Measurements from ENCODE around the gene KRTAP12-3.
"Not testable (repeated sequence)": the region's sequence is repeated elsewhere in the genome, so short reads cannot be mapped to it uniquely, and the experiment has no call there.

KRTAP12-3 gene

GRCh38 chr21:44615911-44616590 lies 41.7 kb upstream of the KRTAP12-3 start:
- H3K27me3 ChIP-seq (ENCODE audit: insufficient read depth, low read length), result no peaks in the 10 kb centered on the region
- no peaks in the 10 kb centered on the region for H3K36me3 ChIP-seq (ENCODE audit: insufficient read depth, low read depth, low read length)
- H3K9ac ChIP-seq (ENCODE audit: low read depth, low read length), result no peak overlapping the region
- no peak overlapping the region for H3K27ac ChIP-seq (ENCODE audit: low read length)
- H3K4me1 ChIP-seq (ENCODE audit: insufficient read depth, low read length), result no peaks in the 10 kb centered on the region
- no peak overlapping the region for H3K4me3 ChIP-seq (ENCODE audit: low read length)
- peaks cover 29% of the 10 kb centered on the region for H3K9me3 ChIP-seq (ENCODE audit: insufficient read depth, low read depth, low read length)

- Histone ChIP-seq H3K9ac (ENCODE audit: low read depth, low read length) (no peak overlapping the region), H3K27ac (ENCODE audit: low read length) (no peak overlapping the region), H3K9me3 (ENCODE audit: insufficient read depth, low read depth, low read length) (peaks cover 26% of the 10 kb centered on the region), H3K27me3 (ENCODE audit: insufficient read depth, low read length) (no peaks in the 10 kb centered on the region), H3K36me3 (ENCODE audit: insufficient read depth, low read depth, low read length) (no peaks in the 10 kb centered on the region), H3K4me1 (ENCODE audit: insufficient read depth, low read length) (no peaks in the 10 kb centered on the region), H3K4me3 (ENCODE audit: low read length) (no peak overlapping the region)
These were observed 41.2 kb upstream of the KRTAP12-3 start for GRCh38 chr21:44616591-44616926.

DNA sequence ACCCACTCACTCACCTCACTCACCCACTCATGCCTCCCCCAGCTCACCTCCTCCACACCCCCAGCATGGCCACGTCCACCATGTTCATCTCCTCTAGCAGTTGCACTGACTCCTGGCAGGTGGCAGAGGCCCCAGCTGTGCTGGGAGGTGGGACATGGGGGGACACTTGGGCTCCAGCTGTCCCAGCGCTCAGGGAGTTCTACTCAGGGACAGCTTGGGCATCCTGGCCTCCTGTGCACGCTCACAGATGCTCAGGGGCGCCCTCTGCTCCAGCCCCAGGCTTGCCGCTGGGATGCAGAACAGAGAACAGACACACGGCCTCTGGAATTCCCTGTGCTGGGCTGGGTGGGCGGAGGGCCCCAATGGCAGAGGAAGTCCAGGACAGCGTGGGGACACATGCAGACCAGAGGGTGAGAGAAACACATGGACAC lies 40.6 kb upstream of the KRTAP12-3 start:
- Histone ChIP-seq H3K9ac (ENCODE audit: low read depth, low read length) (no peak overlapping the region), H3K27ac (ENCODE audit: low read length) (no peak overlapping the region), H3K36me3 (ENCODE audit: insufficient read depth, low read depth, low read length) (no peaks in the 10 kb centered on the region), H3K27me3 (ENCODE audit: insufficient read depth, low read length) (no peaks in the 10 kb centered on the region), H3K4me3 (ENCODE audit: low read length) (no peak overlapping the region), H3K4me1 (ENCODE audit: insufficient read depth, low read length) (no peaks in the 10 kb centered on the region), H3K9me3 (ENCODE audit: insufficient read depth, low read depth, low read length) (peaks cover 23% of the 10 kb centered on the region)

- H3K9ac ChIP-seq (ENCODE audit: low read depth, low read length), result no peak overlapping the region
- H3K27ac ChIP-seq (ENCODE audit: low read length), result no peak overlapping the region
- no peaks in the 10 kb centered on the region for H3K36me3 ChIP-seq (ENCODE audit: insufficient read depth, low read depth, low read length)
- no peak overlapping the region for H3K4me3 ChIP-seq (ENCODE audit: low read length)
- no peaks in the 10 kb centered on the region for H3K27me3 ChIP-seq (ENCODE audit: insufficient read depth, low read length)
- H3K4me1 ChIP-seq (ENCODE audit: insufficient read depth, low read length), result no peaks in the 10 kb centered on the region
- H3K9me3 ChIP-seq (ENCODE audit: insufficient read depth, low read depth, low read length), result peaks cover 36% of the 10 kb centered on the region
These were observed 39.2 kb upstream of the KRTAP12-3 start for GRCh38 chr21:44618504-44618903.

DNA sequence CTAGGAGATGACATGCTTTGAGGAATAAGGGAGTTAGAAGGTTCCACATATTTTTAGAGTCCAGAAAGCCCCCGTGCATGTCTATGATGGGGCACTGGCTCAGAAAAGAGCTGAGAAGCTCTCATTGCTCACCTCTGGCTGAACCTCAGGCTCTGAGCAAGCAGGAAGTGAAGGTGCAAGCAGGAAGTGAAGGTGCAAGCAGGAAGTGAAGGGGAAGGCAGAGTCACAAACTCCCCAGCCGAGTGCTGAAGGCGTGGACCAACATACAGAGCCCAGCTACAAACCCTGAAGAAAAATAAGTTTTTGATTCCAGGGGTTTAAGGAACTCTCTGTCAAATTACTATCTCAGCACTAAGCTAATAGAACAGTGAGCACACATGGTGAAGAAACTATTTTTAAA lies 38.8 kb upstream of the KRTAP12-3 start:
- H3K27me3 ChIP-seq (ENCODE audit: insufficient read depth, low read length), result no peaks in the 10 kb centered on the region
- no peak overlapping the region for H3K9ac ChIP-seq (ENCODE audit: low read depth, low read length)
- H3K4me3 ChIP-seq (ENCODE audit: low read length), result no peak overlapping the region
- peaks cover 40% of the 10 kb centered on the region for H3K9me3 ChIP-seq (ENCODE audit: insufficient read depth, low read depth, low read length)
- H3K36me3 ChIP-seq (ENCODE audit: insufficient read depth, low read depth, low read length), result no peaks in the 10 kb centered on the region
- H3K4me1 ChIP-seq (ENCODE audit: insufficient read depth, low read length), result no peaks in the 10 kb centered on the region
- H3K27ac ChIP-seq (ENCODE audit: low read length), result no peak overlapping the region

DNA sequence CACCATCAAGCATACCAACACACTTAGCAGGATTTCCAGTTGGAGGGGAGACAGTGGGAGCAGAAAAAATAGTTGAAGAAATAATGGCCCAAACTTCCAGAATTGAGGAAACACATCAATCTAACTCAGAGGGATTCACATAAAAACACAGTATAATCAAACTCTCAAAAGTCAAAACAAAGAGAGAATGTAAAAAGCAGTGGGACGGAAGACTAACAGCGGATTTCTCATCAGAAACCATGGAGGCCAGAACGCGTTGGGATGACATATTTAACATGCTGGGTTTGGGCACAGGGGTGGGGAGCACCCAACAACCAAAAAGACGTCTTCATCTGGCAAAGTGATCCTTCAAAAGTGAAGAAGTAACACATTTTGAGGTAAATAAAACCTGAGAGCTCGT lies 37.8 kb upstream of the KRTAP12-3 start:
- Histone ChIP-seq H3K4me3 (ENCODE audit: low read length) (no peak overlapping the region), H3K27ac (ENCODE audit: low read length) (no peak overlapping the region), H3K9me3 (ENCODE audit: insufficient read depth, low read depth, low read length) (peaks cover 49% of the 10 kb centered on the region), H3K9ac (ENCODE audit: low read depth, low read length) (no peak overlapping the region), H3K27me3 (ENCODE audit: insufficient read depth, low read length) (no peaks in the 10 kb centered on the region), H3K36me3 (ENCODE audit: insufficient read depth, low read depth, low read length) (no peaks in the 10 kb centered on the region), H3K4me1 (ENCODE audit: insufficient read depth, low read length) (no peaks in the 10 kb centered on the region)

GRCh38 chr21:44623575-44623974 lies 34.2 kb upstream of the KRTAP12-3 start:
- peaks cover 51% of the 10 kb centered on the region for H3K9me3 ChIP-seq (ENCODE audit: insufficient read depth, low read depth, low read length)
- no peaks in the 10 kb centered on the region for H3K27me3 ChIP-seq (ENCODE audit: insufficient read depth, low read length)
- H3K4me1 ChIP-seq (ENCODE audit: insufficient read depth, low read length), result no peaks in the 10 kb centered on the region
- H3K36me3 ChIP-seq (ENCODE audit: insufficient read depth, low read depth, low read length), result no peaks in the 10 kb centered on the region
- no peak overlapping the region for H3K9ac ChIP-seq (ENCODE audit: low read depth, low read length)
- no peak overlapping the region for H3K4me3 ChIP-seq (ENCODE audit: low read length)
- H3K27ac ChIP-seq (ENCODE audit: low read length), result no peak overlapping the region

DNA sequence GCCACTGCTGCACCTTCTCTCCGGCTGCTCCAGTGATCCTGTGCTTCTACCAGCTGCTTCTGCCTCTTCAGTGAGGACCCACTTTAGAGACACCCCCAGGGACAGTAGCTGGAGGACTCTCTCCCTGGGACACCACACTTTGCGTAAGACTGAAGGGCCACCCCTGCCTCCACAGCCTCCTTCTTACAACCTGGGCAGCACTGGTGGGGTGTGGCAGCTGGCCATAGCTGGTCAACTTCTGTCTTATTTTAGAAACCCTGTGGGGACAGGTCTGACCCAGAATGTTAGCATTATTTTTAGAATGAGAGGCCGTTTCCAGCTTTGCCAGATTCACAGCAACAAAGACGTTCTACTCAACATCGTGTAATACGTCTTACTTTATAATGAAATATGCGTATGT lies 32.0 kb upstream of the KRTAP12-3 start:
- Histone ChIP-seq H3K4me3 (ENCODE audit: low read length) (no peak overlapping the region), H3K27me3 (ENCODE audit: insufficient read depth, low read length) (no peaks in the 10 kb centered on the region), H3K4me1 (ENCODE audit: insufficient read depth, low read length) (no peaks in the 10 kb centered on the region), H3K9ac (ENCODE audit: low read depth, low read length) (no peak overlapping the region), H3K36me3 (ENCODE audit: insufficient read depth, low read depth, low read length) (no peaks in the 10 kb centered on the region), H3K9me3 (ENCODE audit: insufficient read depth, low read depth, low read length) (peaks cover 33% of the 10 kb centered on the region), H3K27ac (ENCODE audit: low read length) (no peak overlapping the region)

DNA sequence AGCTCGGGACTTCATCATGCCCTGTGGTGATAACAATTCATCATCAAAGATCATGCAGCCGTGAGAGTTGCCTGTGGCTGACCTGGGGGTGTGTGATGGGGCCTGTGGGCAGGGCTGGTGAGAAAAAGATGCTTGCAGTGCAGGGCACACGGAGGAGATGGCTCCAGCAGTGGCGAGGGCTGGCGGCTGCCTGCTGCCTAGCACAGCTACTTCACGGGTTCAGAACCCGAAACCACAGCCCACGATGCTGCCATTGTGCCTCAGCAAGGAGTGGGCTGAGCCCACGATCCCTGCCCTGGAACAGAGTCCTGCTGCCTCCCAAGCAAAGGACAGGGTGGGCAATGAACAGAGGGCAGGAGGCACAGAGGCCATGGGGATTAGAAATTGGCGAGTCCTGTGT lies 31.5 kb upstream of the KRTAP12-3 start:
- Histone ChIP-seq H3K9me3 (ENCODE audit: insufficient read depth, low read depth, low read length) (peaks cover 28% of the 10 kb centered on the region), H3K27me3 (ENCODE audit: insufficient read depth, low read length) (no peaks in the 10 kb centered on the region), H3K9ac (ENCODE audit: low read depth, low read length) (no peak overlapping the region), H3K4me1 (ENCODE audit: insufficient read depth, low read length) (no peaks in the 10 kb centered on the region), H3K4me3 (ENCODE audit: low read length) (no peak overlapping the region), H3K27ac (ENCODE audit: low read length) (no peak overlapping the region), H3K36me3 (ENCODE audit: insufficient read depth, low read depth, low read length) (no peaks in the 10 kb centered on the region)

DNA sequence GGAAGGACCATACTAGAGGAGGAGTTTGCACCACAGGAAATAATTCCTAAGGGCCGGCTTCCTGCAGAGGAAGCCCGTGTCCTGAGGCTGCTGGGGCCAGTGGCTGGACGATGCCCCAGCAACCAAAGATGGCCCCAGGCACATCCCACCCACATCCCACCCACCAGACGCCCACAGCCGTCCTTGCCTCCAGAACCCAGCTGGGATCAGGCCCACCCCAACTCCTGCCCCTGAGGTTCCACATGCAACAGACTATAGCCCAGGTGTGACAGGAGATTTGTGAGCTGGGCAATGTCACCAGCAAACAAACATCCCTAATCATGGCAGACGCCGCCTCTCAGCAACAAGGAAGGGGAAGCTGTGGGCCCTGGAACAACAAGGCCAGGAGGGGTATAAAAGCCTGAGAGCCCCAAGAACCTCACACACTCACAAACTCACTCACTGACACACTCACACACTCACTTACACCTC lies 31.0 kb upstream of the KRTAP12-3 start, which contains the start of gene KRTAP10-9:
Gene KRTAP10-9 (plus strand): TSS at position 421 of the 471 bp plus-strand sequence. CDS start 79 bp downstream, outside the sequence.
- Histone ChIP-seq H3K9ac (ENCODE audit: low read depth, low read length) (no peak within 1 kb of the TSS), H3K4me3 (ENCODE audit: low read length) (no peak within 1 kb of the TSS), H3K27ac (ENCODE audit: low read length) (no peak within 1 kb of the TSS), H3K27me3 (ENCODE audit: insufficient read depth, low read length) (no peaks in the 10 kb centered on the region), H3K36me3 (ENCODE audit: insufficient read depth, low read depth, low read length) (no peaks in the 10 kb centered on the region), H3K9me3 (ENCODE audit: insufficient read depth, low read depth, low read length) (peaks cover 28% of the 10 kb centered on the region), H3K4me1 (ENCODE audit: insufficient read depth, low read length) (no peaks in the 10 kb centered on the region)

DNA sequence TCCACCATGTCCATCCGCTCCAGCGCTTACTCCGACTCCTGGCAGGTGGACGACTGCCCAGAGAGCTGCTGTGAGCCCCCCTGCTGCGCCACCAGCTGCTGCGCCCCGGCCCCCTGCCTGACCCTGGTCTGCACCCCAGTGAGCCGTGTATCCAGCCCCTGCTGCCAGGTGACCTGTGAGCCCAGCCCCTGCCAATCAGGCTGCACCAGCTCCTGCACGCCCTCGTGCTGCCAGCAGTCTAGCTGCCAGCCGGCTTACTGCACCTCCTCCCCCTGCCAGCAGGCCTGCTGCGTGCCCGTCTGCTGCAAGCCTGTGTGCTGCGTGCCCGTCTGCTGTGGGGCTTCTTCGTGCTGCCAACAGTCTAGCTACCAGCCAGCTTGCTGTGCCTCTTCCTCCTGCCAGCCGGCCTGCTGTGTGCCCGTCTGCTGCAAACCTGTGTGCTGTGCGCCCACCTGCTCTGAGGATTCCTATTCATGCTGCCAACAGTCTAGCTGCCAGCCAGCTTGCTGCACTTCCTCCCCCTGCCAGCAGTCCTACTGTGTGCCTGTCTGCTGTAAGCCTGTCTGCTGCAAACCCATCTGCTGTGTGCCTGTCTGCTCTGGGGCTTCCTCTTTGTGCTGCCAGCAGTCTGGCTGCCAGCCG lies 30.4 kb upstream of the KRTAP12-3 start:
- not testable (repeated sequence) for H3K27me3 ChIP-seq (ENCODE audit: insufficient read depth, low read length); H3K9ac ChIP-seq (ENCODE audit: low read depth, low read length); H3K36me3 ChIP-seq (ENCODE audit: insufficient read depth, low read depth, low read length); H3K4me3 ChIP-seq (ENCODE audit: low read length); H3K27ac ChIP-seq (ENCODE audit: low read length); H3K4me1 ChIP-seq (ENCODE audit: insufficient read depth, low read length)
- H3K9me3 ChIP-seq (ENCODE audit: insufficient read depth, low read depth, low read length), result peaks cover 28% of the 10 kb centered on the region

DNA sequence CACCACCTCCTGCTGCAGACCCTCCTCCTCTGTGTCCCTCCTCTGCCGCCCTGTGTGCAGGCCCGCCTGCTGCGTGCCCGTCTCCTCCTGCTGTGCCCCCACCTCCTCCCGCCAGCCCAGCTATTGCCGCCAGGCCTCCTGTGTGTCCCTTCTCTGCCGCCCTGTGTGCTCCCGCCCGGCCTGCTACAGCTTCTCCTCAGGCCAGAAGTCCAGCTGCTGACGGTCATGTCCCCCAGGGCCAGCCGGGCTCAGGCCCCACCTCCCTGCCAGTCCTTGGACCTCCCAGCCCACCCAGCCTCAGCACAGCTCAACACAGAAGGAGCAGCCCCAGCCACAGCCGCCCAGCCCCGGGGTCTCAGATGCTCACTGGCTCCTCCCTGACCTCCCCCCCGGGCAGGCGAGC lies 29.9 kb upstream of the KRTAP12-3 start:
- not testable (repeated sequence) for H3K36me3 ChIP-seq (ENCODE audit: insufficient read depth, low read depth, low read length); H3K4me3 ChIP-seq (ENCODE audit: low read length); H3K4me1 ChIP-seq (ENCODE audit: insufficient read depth, low read length); H3K27ac ChIP-seq (ENCODE audit: low read length); H3K27me3 ChIP-seq (ENCODE audit: insufficient read depth, low read length); H3K9ac ChIP-seq (ENCODE audit: low read depth, low read length)
- peaks cover 22% of the 10 kb centered on the region for H3K9me3 ChIP-seq (ENCODE audit: insufficient read depth, low read depth, low read length)

Measured in iPS-20b (cell line).